Liver (tissue), 3 donors: ENCODE measurements around the gene FILIP1L.

Experiments
- CTCF ChIP-seq: fragments of 150-350 bp; IDR thresholded peaks from 2 replicates; pipeline ENCODE4 v1.5.1; 2017; ENCODE audit warnings: improper control_type of control experiment, low read depth, low read length; ENCODE audit not compliant: missing input control
- FOXA1 ChIP-seq: IDR thresholded peaks from 2 replicates; pipeline ENCODE4 v1.6.1; 2016; ENCODE audit warnings: antibody characterized with exemption
- MAX ChIP-seq: IDR thresholded peaks from 2 replicates; pipeline ENCODE4 v1.6.1; 2016; ENCODE audit warnings: antibody characterized with exemption
- RAD21 ChIP-seq, 2 donors: IDR thresholded peaks; 2 replicates each; pipeline ENCODE4 v1.6.1; 2016; ENCODE audit warnings: antibody characterized with exemption in 2 of 2, mild to moderate bottlenecking in 2 of 2
- YY1 ChIP-seq: IDR thresholded peaks from 2 replicates; pipeline ENCODE4 v1.6.1; 2016; ENCODE audit warnings: antibody characterized with exemption, mild to moderate bottlenecking
- TF ChIP-seq, protein P1 (sequence below): IDR thresholded peaks from 2 replicates; pipeline ENCODE4 v1.6.1; 2016; ENCODE audit warnings: antibody characterized with exemption, mild to moderate bottlenecking
- TF ChIP-seq, protein P2 (sequence below): IDR thresholded peaks from 2 replicates; pipeline ENCODE4 v1.6.1; 2016; ENCODE audit warnings: antibody characterized with exemption
- donor health status: healthy.
- donor health status: healthy.

DNA sequence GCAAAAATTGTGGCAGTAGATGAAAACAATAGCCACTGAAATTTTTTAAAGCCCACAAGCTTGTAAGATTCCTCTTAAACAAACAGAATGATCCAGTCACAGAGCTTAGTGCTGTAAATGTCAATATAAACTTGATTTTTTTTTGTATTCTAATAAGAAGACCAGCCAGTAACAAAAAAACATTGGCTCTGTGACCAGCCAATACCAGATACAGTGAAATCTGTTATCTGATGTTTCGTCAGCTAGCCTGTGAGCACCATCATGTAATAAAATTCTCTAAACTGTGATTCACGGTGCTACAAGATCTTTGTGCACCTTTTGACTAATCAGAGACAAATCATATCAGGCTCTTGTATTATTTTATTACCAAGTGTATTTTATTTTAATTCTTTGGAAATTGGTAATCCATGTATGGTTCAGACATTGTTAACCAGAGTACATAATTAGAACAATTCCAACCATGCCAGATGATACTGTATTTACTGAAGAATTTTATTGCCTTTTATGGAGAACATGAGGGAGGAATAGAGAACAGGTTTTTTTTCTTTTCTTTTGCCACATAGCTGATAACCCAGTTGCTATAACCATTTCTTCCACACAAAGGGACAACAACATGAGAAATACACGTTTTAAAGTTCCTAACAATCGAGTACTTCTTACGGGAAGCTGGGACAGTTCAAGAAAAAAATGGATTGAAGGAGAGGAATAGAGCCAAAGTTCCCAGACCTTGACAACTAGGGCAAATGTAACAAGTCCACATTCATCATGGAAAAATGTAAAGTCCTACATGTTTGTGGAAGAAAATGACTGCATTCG is 71.9 kb downstream of the FILIP1L start:
- TF ChIP-seq CTCF, result no peak
- no peak for TF ChIP-seq YY1
- TF ChIP-seq FOXA1, result no peak
- no peak for TF ChIP-seq MAX
- TF ChIP-seq, protein P1, sequence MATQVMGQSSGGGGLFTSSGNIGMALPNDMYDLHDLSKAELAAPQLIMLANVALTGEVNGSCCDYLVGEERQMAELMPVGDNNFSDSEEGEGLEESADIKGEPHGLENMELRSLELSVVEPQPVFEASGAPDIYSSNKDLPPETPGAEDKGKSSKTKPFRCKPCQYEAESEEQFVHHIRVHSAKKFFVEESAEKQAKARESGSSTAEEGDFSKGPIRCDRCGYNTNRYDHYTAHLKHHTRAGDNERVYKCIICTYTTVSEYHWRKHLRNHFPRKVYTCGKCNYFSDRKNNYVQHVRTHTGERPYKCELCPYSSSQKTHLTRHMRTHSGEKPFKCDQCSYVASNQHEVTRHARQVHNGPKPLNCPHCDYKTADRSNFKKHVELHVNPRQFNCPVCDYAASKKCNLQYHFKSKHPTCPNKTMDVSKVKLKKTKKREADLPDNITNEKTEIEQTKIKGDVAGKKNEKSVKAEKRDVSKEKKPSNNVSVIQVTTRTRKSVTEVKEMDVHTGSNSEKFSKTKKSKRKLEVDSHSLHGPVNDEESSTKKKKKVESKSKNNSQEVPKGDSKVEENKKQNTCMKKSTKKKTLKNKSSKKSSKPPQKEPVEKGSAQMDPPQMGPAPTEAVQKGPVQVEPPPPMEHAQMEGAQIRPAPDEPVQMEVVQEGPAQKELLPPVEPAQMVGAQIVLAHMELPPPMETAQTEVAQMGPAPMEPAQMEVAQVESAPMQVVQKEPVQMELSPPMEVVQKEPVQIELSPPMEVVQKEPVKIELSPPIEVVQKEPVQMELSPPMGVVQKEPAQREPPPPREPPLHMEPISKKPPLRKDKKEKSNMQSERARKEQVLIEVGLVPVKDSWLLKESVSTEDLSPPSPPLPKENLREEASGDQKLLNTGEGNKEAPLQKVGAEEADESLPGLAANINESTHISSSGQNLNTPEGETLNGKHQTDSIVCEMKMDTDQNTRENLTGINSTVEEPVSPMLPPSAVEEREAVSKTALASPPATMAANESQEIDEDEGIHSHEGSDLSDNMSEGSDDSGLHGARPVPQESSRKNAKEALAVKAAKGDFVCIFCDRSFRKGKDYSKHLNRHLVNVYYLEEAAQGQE, result no peak
- TF ChIP-seq, protein P2, sequence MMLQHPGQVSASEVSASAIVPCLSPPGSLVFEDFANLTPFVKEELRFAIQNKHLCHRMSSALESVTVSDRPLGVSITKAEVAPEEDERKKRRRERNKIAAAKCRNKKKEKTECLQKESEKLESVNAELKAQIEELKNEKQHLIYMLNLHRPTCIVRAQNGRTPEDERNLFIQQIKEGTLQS, result no peak
- no peak for TF ChIP-seq RAD21 (IDR thresholded peaks at IDR 0.05)
